Fibroblast of skin of left biceps (primary cell): ENCODE results near the gene DNAL4.

Source experiments
- DNase-seq, 2 experiments: peaks; one replicate each; pipeline ENCODE4 v3.0.0-alpha.2; 2013; ENCODE audit warnings: low read depth in 2 of 2

The DNAL4 gene

GRCh38 chr22:38786631-38787030, 7.3 kb downstream of the DNAL4 start:
- DNase-seq, result no peak

GRCh38 chr22:38784856-38785255, 9.1 kb downstream of the DNAL4 start:
- no peak for DNase-seq

DNA sequence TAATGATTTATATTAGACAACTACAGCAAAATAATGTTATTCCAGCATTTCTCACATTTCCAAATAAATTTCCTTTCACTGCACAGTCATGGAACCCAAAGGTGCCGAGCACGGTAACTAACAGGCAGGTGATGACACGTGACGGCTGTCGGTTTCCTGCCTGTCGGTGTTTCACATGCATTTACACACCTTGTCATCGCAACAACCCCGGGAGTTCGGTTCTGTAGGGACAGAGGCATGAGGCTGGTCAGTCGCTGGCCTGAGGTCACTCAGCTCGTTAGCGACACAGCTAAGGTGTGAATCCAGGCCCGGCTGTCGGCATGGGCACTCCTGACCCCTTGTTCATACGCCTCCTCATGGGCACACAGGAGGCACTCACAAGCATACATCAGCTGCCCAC, 9.9 kb downstream of the DNAL4 start:
- DNase-seq, result no peak

DNA sequence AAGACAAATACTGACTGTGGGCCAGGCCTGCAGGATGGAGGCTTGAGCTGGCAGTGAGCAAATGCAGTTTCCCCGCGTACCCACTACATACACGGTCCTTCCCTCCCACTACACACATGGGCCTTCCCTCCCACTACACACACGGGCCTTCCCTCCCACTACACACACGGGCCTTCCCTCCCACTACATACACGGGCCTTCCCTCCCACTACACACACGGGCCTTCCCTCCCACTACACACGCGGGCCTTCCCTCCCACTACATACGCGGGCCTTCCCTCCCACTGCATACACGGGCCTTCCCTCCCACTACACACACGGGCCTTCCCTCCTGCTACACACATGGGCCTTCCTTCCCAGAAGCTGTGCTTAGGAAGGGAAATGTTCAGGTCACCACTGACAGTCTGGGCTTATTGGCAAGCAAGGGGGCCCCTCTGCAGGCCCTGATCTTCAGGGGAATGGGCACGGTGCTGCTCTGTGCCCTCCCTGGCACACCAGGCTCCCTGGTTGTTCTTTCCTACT, 10.8 kb downstream of the DNAL4 start:
- no peak for DNase-seq

DNA sequence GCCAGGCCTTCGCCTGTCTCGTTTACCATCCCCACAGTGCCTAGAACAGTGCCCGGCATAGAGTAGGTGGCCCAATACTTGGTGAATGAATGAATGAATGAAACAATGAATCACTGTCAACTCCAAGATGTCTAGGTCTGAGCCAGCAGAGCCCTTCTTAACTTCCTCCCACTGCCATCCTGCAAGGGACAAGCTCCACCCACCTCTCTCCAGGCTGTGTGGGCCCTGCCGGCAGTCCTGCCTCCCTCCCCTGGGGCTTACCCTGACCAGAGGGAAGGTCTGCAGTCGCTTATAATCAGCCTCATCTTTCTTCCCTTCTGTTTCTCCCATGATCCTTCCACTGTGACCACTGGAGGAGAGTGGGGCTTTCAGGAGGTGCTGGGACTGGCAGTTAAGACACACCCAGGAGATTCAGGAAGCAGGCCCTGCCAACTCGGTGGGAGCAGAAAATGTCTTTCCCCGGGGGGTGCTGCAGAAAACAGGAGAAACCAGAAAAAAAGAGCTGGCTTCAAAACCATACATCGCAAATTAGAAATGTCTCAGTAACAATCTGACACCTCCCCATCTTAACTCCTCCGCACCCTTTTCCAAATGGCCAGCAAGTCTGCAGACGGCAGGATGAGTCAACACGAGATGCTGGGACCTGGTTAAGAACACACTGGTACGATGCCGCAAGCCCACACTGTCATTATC, 11.4 kb downstream of the DNAL4 start:
- DNase-seq, result no peak

DNA sequence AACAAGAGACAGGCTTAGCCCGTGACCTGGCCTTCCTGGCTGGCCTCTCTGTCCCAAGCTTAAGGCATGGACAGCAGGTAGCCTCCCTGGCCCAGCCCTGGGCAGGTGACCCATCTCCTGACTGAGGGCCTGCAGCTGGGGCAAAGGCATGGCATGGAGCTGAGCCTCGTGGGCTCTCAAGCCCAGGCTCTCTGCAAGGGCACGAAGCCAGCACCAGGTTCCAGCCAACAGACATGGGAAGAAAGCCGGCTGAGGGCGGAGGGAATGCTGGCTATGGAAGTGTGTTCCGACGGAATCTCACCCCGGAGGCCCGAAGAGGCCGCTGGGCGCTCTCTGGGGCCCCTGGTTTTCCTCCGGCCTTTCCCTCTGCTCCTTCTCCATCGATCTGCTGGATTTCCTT, 12.9 kb downstream of the DNAL4 start:
- no peak for DNase-seq

DNA sequence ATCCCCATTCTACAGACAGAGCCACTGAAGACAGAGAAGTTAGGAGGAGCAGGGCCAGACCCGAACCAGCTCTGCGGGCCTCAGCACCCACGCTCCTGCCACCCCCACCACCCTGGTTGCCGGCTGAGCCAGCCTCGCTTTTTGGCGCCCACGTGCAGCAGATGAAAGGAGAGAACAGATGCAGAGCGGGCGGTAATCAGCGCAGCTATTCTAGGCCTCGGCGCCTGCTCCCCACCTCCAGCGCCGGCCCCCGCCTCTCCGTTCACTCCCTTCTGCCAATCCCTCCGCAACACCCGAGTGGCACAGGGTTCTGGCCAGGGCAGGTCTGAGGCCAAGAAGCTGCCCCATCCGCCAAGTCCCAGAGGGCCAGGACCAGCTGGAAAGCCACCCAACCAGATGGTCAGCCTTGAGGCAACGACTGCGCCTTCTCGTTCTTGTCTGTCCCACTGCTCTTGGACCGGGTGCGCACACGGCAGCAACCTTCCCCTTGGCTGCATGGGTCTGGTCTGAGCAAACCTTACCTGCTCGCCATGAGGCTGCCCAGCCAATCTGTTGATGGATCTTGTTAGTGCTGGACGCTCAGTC, 16.8 kb downstream of the DNAL4 start:
- no peak for DNase-seq

DNA sequence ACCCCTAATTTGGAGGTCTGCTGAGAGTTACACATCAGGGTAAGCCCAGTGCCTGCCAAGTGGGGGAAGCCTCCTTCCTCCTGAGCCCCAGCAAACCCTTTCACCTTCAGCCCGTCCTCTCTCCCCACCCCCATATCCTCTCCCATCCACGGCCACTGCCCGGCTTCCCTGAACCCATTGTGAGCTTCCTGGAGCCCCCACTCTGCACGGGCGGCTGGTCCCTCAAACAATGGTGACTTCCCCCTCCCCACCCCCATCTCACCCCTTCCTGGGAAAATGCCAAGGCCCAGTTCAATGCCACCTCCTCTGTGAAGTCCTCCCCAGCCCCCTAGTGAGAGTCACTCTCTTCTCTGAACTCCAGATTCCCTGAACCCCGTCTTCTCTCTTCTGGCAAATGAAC, 17.9 kb downstream of the DNAL4 start:
- no peak for DNase-seq

GRCh38 chr22:38775656-38776055, 18.3 kb downstream of the DNAL4 start:
- no peak for DNase-seq

GRCh38 chr22:38774496-38775166, 19.3 kb downstream of the DNAL4 start:
- no peak for DNase-seq

DNA sequence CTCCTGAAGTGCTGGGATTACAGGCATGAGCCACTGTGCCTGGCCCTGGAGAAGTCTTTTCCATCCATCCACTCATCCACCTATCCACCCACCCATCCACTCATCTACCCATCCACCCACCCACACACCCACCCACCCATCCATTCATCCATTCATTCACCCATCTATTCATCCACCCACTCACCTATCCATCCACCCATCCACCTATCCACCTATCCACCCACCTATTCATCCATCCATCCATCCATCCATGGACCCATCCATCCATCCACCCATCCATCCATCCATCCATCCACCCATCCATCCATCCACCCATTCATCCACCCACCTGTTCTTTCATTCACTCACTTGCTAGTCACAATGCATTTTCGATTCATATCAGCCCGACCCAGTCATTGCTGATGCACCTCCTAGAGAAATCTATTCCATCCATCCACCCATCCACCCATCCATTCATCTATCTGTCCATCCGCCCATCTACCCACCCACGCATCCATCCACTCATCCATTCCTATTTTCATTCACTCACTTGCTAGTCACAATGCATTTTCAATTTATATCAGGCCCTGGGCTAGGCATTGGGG, 20.5 kb downstream of the DNAL4 start:
- no peak for DNase-seq

- no peak for DNase-seq
Observed at GRCh38 chr22:38772623-38772873, 21.4 kb downstream of the DNAL4 start.

GRCh38 chr22:38770257-38770949, 23.5 kb downstream of the DNAL4 start:
- no peak for DNase-seq

DNA sequence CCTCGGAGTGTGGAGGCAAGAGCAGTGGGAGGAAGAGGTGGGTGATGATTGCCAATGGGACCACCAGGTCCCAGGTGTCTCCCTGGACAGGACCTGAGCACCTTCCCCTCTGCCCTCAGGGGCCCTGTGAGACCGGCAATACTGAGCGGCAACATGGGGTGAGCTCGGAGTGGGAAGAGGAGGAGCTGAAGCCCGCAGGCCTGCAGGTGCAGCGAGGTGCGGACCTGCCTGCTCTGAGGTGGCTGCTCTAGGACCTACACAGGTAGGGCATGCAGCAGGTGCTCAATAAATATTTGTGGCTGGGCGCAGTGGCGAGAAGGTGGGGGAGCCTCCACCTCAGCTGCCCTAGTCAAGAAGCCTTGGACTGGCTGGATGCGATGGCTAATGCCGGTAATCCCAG, 25.9 kb downstream of the DNAL4 start:
- no peak for DNase-seq

- DNase-seq, result no peak
Observed at GRCh38 chr22:38767313-38767712, 26.6 kb downstream of the DNAL4 start.

DNA sequence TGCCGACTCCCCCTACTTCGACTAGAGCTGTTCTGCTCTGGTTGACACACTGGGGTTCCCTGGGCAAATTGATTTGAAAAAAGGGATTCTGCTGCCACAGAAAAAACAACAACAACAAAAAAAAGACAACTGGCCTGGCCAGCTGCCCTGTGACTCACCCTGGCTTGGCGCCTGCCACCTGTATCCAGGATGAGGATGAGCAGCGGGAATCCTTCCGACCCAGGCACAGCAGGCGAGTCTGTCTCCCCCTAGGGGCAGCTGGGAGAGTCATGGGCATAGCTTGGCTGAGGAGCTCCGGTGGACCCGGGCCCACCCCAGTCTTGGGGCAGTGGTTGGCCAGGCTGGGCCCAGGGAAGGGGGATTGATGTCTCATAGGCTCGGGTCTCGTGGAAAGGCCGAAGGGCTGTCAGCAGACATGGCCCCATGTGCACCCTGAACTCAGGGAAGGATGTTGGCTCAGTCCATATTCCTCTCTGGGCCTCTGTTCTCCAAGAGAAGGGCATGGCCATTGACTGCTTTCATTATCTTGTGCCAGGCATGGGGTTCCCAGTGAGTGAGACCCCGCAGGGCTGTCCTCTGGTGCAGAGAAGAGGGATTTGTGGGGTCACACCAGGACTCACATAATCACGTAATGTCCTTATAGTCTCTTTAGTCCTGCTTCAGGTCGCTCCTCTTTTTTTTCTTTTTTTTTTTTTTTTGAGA, 27.7 kb downstream of the DNAL4 start:
- no peak for DNase-seq

DNA sequence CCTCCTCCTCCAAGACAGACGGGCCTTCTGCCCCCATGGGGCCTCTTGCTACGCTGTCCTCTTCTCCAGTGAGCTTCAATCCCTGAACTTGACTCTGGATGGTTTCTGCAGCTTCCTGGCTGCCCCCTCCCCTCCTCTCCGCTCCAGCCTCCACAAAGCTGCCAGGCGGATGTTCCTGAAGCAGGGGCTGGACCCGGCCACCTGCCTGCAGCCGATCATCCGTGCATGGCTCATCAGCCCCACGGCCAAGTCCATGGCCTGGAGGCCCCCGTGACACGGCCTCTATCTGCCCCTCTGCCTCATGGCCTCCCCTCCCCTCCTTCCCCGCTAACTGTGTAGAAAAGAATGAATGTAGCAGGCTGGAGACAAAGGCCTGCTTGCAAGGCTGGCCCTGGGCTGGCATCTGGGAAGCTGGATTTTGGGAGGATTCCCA, 31.4 kb downstream of the DNAL4 start:
- DNase-seq, result no peak

GRCh38 chr22:38761202-38762162, 32.5 kb downstream of the DNAL4 start:
- DNase-seq, result no peak

DNA sequence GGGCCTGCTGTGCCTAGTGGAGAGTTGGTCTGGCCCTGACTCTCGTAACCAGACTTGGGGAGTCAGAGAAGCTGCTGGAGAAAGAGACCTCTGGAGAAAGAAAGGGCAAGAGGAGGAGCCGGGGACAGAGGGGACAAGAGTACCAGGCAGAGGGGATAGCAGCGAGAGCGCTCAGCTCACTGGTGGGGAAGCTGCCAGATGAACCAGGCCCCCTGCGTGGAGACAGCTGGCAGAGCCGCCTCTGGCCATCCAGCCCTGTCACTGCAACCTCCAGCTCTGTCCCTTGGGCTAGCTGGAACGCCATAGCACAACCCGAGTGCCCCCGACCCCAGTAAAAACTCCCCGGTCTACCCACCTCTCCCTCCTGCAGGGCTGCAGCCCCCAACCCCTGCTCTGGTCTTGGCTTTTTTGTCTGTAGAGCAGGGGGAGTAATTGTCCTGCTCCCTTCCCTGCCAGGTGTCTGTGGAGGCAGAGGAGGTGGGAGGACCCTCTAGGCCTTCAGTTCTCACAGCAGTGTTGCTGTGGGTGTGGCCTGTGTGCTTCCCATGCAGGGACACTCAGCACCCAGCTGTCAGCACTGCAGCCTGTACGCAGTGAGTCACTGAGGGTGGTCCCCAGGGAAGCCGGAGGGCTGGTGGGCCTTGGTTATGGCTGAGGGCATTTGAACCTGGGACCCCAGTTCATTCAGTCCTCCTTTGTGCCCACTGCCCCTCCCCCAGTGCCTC, 33.3 kb downstream of the DNAL4 start:
- DNase-seq, result no peak

DNA sequence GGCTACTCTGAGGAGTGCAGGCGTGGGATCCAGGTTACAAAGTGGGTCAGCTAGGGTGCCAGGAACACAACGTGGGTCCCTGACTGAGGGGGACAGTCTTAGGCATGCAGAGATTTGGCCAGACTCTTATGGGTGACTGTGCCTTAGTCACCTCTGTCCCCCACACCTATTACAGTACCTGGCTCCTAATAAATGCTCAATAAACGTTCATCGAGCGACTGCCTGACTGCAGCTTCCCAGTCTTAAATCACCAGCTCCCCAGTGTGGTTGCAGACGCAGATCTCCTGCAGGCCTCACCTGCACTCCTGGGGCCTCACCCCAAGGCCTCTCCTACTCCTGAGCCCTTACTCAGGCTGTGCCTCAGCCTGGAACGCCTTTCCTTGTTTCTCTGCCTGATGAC, 34.9 kb downstream of the DNAL4 start:
- no peak for DNase-seq
